Measurements from ENCODE around the gene TXK.

TXK gene

DNA sequence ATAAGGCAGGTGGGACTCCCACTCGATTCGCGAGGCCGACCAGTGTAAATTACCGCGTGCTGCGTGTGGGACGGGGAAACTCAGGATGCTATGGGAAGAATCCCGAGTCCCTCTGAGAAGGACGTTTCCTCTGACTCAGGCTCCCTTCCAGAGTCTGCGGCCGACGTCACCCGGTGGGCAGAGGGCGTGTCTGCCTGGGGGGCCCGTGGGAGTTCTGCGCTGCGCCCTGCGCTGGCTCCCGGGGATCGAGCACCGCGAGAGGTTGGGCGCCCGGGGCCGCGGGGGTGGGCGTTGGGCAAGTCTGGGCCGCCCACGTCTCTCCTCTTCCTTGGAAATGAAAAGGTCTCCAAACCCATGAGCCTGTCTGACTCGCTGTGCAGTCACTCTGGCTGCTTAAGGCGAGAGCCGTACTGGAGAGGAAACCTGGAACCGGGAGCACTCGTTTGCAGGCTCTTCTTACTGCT, 116.9 kb downstream of the TXK start:
- Histone ChIP-seq H3K4me3 (peak overlapping the region; percentile 88), H3K27ac (peak overlapping the region in 1 of 2 donors; percentile 8)
- peak; percentile 77 for DNase-seq (ENCODE audit: low spot score)
- TF ChIP-seq, protein P1, sequence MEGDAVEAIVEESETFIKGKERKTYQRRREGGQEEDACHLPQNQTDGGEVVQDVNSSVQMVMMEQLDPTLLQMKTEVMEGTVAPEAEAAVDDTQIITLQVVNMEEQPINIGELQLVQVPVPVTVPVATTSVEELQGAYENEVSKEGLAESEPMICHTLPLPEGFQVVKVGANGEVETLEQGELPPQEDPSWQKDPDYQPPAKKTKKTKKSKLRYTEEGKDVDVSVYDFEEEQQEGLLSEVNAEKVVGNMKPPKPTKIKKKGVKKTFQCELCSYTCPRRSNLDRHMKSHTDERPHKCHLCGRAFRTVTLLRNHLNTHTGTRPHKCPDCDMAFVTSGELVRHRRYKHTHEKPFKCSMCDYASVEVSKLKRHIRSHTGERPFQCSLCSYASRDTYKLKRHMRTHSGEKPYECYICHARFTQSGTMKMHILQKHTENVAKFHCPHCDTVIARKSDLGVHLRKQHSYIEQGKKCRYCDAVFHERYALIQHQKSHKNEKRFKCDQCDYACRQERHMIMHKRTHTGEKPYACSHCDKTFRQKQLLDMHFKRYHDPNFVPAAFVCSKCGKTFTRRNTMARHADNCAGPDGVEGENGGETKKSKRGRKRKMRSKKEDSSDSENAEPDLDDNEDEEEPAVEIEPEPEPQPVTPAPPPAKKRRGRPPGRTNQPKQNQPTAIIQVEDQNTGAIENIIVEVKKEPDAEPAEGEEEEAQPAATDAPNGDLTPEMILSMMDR (IDR thresholded peaks at IDR 0.05): no peak
